Stimulated activated CD4-positive, alpha-beta T cell treated with anti-CD3 and anti-CD28 coated beads, Interleukin-15, amount 100 ng/mL, for 48 hours (primary cell): ENCODE data around the gene CPNE7.

Experiments used
- DNase-seq, 2 donors: peaks; one replicate each; pipeline ENCODE4 v3.0.0-alpha.2; 2020; ENCODE audit warnings: low read depth in 2 of 2

CPNE7 gene

DNA sequence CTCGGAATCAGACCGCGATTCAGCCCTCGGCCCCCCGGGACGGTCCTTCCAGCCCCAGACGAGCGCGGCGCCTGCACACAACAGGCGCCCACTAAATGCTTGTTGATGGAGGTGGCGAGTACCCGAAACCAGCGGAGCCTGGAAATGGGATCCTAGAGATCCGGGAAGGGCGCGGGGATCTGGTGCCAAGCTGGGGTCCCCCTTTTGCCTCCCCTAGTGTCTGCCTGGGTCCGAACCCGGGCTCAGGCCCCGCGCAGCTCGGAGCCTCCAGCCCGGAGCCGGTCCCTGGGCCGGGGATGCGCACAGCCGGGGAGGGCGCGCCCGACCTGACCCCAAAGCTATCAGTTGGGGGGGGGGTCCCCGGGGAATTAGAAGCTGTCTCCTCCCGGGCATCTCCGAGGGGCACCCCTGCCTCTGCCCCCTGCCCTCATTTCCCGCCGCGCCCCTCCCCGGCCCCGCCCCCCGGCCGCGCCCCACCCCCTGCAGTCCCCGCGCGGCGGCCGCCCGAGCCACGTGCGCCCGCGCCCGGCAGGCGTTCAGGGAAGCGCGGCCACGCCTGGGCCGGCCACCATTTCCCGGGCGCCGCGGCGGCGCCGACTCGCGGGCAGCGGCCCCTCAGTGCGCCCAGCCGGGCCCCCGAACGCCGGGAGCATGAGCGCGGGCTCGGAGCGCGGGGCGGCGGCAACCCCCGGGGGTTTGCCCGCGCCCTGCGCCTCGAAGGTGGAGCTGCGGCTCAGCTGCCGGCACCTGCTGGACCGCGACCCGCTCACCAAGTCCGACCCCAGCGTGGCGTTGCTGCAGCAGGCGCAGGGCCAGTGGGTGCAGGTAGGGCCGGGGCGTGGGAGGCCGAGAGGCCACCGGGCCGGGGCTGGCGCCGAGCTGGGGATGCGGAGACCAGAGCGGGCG is at the start of gene CPNE7:
CPNE7 (plus strand) TSS at position 512 of the 906 bp plus-strand sequence; CDS start at position 652, 140 bp downstream.
- no peak for DNase-seq

DNA sequence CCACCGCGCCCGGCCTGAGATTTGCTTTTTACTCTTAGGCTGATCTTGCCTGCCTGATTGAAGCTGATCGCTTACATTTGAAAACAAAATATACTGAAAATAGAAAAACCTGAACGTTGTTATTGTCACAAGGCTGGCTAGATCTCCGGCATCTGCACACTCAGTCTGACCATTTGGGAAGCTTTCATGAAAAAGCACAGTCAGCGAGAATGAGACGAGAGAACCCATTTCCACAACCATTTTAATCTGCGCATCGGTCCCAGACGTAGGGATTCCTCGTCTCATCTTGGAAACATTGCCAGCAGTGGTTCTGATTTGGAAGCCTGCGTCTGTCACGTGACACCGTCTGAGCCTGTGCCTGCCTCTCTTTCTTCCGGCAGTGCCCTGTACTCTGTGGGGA is 46.5 kb upstream of the CPNE7 start:
- DNase-seq = no peak

DNA sequence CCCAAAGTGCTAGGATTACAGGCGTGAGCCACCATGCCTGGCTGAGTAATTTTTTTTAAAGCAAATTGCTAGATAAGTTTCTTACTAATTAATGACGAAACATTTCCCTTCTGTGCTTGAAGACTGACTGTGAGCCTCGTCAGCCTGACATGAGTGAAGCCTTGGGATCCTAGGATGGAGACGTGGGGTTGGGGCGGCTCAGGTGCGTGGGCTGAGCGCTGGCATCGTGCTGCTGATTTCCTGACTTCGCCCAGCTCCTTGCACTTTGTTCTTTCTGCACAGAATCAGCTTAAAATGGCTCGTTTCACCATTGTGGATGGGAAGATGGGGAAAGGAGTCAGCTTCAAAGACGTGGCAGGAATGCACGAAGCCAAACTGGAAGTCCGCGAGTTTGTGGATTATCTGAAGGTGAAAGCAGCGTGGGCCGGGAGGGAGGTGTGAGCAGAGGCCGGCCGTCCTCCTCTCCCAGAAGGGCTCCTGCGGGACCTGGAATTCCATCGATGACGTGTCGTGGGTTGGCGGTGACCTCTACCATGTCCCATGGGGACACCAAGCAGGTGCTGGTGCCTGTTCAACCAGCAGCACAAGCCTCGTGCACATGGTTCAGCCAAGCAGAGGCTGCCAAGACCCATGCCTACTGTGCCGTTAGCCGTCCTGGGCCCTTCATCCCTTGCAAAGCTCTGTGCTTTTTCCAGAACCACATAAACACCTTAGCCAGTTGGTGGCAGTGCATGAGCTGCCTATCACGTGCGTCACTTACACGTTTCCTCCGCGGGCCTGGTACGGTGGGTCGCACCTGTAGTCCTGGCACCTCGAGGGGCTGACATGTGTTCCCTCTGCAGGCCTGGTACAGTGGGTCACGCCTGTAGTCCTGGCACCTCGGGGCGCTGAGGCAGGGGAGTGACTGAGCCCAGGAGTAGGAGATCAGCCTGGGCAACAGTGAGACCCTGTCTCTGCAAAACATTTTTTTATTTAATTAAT is 44.9 kb upstream of the CPNE7 start:
- no peak for DNase-seq

DNA sequence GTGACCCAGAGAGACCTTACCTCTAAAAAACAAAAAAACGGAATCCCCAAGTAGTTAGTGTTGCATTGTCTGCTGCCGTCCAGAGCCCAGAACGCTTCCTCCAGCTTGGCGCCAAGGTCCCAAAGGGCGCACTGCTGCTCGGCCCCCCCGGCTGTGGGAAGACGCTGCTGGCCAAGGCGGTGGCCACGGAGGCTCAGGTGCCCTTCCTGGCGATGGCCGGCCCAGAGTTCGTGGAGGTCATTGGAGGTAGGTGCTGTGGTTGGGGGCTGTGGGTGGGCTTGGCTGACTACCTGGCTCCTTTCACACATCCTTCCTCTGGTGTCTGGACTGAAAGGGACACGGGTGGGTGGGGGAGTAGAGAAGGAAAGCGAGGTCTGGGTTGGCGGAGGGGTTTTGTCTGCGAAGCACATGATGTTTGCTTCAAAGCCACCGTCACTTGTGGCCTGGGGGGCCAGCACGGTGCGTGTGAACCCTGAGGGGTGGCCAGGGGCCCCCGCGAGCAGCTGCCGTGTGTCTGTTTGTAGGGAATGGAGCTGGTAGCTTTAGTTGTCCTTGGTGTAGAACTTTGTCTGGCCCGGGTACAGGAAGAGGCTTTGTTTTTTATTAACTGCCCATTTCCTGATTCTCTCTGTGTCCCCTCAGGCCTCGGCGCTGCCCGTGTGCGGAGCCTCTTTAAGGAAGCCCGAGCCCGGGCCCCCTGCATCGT is 43.6 kb upstream of the CPNE7 start:
- DNase-seq = no peak

DNA sequence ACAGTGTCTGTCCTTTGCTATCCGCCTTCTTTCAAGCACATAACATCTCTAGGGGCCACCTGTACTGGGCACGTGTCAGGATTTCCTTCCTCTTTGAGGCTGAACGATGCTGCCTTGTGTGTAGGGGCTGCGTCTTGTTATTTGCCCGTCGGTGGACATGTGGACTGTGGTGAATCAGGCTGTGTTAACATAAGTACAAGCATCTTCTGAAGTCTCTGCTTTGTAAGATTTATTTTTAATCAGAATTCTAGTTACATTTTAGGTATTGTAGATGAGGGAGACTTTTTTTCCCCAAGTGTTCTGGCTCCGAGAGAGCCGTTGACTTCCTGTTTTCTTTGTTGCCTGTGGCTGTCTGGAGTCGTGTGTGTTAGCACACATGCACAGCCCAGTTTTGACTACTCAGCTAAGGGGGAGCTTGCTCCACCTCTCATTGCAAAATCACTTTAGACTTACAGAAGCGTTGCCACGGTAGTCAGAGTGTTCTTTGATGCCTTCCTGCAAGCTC is 41.3 kb upstream of the CPNE7 start:
- no peak for DNase-seq

DNA sequence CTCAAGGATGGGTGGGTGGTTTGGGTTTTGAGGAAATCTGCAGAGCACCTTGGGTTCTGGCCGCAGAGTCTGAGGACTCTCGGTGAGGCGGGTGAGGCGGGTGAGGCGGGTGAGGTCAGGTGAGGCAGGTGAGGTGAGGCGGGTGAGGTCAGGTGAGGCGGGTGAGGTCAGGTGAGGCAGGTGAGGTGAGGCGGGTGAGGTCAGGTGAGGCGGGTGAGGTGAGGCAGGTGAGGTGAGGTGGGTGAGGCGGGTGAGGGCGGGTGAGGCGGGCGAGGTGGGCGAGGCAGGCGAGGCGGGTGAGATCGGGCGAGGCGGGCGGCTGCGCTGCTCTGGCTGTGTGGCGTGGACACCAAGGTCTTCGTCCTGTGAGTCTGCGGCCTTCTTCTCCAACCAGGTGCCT is 39.2 kb upstream of the CPNE7 start:
- DNase-seq = no peak

DNA sequence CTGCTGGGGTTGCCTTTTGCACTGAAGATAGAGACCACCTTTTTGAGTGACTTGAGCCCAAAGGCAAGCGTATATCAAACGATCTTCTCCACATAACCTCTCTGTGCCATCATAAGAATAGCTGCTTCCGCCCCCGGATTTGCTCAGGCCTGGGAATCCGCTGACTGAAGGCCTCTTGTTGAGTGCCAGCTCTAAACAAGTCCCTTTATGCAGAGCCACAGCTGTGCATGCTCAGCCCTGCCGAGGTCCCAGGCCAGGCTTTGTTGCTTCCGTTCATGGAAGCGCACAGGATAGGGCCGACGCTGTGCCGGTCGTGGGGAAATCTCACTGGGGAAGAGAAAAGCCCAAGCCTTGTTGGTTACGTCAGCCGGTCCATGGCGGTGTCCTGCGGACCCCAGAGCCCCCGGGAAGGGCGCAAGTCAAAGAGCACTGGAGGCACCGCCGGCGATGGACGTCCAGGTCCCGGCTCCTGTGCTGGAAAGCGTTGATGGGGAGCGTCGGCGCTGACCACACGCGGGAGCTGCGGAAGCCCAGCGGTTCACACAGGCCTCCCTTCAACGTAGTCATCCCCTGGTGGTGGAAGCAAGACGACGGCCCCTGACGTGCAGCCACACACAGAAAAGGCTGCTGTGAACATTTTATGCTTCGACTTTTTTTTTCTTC is 38.5 kb upstream of the CPNE7 start:
- no peak for DNase-seq

DNA sequence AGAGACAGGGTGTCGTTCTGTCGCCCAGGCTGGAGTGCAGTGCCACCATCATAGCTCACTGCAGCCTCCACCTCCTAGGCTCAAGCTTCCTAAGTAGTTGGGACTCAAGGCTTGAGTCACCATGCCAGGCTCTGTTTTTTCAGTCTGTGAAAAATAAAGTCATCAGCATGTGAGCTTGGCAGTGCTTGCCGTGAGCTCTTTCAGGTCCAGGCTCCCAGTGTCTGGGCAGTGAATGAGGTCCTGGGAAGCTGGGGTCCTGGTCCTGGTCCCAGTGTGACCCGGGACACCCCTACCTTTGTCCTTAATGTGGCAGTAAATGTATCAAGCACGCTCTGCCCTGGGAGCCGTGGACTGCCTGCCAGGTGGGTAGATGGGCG is 38.0 kb upstream of the CPNE7 start:
- no peak for DNase-seq

DNA sequence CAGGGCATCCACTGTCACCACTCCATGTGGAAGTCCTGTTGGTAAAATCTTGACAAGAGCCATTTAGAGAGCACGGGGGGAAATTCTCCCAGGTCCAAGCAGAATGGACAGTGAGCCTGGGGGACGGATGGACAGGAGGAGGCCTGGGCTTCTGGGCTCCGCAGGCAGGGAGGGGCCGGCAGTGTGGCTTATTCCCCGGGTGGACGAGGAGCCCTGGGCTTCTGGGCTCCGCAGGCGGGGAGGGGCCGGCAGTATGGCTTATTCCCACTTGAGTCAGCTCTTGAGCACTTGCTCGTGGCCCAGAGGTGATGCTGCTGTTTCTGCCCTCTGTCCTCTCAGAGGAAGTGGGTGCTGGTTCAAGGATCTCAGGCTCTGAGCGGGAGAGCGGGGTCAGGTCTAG is 37.3 kb upstream of the CPNE7 start:
- DNase-seq = no peak

DNA sequence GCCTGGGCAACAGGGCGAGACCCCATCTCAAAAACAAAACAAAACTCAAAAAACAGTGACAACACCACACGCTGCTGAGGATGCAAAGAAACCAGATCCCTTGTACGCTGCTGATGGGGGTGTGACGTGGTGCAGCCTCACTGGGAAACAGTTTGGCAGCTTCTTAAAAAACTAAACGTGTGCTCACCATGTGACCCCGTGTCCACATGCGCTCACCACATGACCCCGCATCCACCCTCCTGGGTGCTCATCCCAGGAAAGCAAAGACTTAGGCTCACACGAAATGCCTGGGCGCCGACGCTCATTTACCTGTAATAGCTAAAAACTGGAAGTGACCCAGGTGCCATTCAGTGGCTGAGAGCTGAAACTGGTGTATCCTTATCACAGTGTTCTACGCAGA is 35.0 kb upstream of the CPNE7 start:
- no peak for DNase-seq

DNA sequence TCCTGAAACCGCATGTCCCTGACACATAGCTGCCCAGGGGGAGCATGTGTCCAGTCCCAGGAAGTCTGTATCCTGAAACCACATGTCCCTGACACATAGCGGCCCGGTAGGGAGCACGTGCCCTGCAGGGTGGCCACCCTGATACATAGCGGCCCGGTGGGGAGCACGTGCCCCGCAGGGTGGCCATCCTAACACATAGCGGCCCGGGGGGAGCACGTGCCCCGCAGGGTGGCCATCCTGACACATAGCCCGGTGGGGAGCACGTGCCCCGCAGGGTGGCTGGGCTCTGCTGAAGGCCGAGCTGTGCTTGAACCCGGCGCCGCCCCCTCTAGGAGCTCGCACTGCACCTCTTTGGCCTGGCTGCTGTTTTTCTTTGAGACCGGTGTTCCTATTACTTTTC is 33.8 kb upstream of the CPNE7 start:
- DNase-seq = no peak

DNA sequence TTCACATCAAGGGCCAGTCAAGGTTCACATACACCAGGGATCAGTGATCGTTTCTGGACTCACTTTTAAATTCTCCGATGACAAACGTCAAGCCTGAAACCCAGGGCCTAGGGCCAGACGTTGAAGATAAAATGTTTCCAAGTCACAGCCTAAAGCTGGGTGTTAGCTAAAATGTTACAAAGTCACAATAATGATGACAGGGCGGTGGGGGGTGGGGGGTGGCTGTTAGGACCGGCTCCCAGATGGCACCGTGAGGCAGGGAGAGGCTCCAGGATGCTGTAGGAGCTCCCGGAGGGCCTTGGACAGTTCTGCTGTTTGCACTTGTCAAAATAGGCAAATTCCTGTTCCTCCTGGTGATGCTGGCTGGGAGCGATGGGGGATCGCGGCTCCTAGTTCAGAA is 31.4 kb upstream of the CPNE7 start:
- DNase-seq = no peak

DNA sequence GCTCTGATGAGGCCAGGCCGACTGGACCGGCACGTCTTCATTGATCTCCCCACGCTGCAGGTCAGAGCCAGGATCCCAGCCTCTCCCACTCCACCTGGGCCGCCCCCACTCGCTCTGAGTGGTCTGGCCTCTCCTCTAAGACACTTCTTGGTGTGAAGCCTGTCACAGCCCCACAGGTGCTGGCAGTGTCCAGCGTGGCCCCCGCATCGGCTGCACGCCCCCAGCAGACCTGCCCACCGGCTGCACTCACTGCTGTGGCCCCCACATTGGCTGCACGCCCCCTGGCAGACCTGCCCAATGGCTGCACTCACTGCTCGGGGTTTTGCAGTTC is 30.9 kb upstream of the CPNE7 start:
- DNase-seq = no peak

DNA sequence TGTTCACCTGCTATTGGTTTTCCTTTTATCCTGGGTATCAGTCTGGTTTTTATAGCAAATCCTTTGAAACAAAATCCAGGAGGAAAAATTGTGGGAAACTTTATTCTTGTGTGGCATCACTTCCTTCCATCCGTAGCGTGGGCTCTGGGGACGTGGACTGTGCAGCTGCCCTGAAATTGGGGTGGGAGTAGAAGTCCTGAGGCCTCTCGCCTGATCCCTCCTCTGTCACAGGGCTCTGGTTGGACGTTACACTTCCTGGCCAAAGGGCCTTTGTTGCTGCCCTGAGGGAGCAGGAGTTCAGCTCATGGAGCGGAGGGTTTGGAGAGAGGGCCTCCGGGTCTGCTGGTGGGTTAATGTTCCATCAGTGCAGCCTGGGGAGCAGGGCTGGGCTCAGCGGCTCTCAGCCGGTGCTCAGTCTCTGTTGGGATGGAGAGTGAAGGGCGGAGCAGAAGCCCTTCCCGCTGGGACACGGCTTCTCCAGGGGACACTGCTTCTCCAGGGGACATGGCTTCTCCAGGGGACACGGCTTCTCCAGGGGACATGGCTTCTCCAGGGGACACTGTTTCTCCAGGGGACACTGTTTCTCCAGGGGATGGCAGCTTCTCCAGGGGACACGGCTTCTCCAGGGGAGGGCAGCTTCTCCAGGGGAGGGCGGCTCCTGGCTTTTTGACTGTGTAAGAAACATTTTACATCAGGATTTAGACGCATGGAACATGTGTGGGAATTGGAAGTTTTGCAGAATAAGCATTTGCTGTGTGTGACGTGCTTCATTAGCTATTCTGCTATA is 30.3 kb upstream of the CPNE7 start:
- no peak for DNase-seq

DNA sequence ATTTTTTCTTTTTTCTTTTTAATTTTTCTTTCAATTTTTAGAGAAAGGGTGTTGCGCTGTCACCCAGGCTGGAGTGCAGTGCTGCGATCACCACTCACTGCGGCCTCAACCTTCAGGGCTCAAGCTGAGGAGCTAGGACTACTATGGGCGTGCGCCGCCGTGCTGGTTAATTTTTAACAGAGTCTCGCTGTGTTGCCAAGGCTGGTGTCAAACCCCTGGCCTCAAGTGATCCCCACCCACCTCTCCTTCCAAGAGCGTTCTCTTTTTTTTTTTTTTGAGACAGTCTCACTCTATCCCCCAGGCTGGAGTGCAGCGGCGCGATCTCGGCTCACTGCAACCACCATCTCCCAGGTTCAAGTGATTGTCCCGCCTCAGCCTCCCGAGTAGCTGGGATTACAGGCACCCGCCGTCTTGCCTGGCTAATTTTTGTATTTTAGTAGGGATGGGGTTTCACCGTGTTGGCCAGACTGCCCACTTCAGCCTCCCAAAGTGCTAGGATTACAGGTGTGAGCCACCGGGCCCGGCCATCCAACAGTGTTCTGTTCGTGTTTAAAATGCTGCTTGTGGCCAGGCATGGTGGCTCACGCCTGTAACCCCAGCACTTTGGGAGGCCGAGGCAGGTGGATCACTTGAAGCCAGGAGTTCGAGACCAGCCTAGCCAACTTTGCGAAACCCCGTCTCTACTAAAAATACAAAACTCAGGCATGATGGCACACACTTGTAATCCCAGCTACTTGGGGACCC is 29.6 kb upstream of the CPNE7 start:
- no peak for DNase-seq

DNA sequence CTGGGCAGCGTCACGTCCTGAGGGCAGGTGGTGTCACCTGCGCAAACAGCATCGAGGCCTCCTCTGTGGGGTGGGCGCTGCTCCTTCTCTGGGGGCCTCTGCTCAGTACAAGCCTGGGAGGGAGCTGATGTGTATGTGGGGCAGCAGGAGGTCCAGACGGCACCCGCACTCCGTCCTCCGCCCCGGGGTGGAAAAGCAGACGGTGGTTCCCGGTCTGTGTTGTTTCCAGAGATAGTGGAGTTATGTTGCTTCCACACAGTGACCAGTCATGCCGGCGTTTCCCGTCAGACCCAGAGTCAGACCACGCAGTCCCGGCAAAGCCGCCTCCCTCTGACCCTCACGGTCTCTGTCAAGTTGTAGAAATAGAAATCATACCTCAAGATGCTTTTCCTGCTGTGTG is 28.8 kb upstream of the CPNE7 start:
- no peak for DNase-seq

DNA sequence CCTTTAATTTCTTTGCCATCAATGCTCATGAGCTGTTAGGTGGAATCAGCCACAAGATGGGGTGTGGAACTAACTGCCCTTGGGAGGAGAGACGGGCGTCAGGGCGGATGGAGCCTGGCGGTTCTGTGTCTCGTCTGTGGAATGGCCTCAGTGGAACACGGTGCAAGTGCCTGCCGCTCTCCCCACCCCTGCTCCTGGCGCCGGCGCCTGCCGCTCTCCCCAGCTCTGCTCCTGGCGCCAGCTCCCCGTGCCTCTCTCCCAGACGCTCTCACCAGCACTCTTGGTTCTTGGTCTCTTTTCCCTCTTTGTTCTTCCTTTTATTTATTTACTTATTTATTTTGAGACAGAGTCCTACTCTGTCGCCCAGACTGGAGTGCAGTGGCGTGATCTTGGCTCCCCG is 28.3 kb upstream of the CPNE7 start:
- DNase-seq = no peak

DNA sequence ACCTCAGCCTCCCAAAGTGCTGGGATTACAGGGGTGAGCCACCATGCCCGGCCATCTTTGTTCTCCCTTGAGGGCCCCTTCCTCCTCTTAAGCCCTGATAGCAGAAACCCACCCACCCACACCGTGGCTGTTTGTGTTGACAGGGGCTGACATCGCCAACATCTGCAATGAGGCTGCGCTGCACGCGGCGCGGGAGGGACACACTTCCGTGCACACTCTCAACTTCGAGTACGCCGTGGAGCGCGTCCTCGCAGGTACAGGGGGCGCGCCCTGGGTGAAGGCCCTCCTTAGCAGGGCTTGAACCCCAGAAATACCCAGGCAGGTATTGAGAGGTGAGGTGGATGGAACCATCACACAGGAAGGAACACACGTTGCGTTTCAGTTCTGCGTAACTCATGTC is 27.7 kb upstream of the CPNE7 start:
- DNase-seq = no peak

DNA sequence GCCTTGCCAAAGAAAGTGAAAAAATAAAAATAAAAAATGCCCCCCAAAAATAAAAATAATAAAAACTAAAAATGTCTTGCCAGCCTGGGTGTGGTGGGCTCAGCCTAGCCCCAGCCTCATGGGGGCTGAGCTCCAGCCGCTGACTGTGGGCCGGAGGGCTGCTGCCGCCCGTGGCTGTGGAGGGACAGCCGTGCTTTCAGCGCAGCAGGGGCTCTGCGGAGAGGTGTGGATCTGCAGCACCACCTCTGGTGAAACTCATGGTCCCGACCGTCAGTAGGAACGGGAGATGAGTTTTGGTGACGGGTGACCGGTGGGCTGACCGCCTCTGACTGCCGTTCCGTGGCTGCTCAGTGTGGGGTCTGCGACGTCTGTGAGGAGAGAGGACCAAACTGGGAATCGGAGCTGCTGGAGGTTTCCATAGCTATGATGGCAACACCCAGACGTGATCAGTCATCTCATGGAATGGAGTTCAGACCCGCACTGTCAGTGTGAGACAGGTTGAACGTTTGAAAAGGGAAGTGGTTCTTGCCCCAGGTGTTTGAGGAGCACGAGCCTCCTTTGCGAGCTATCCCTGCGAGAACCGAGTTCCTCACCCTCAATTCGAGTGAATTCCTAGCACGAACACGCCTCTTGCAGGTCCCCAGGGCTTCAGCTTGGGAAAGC is 27.1 kb upstream of the CPNE7 start:
- DNase-seq = no peak
